Measurements from ENCODE around the gene EVI5L. TPM values are rescaled to one million over a fixed set of nuclear protein-coding genes. Genes with fewer than 3 reads are reported as not detected.

Gene EVI5L
- total RNA-seq, 2 experiments from 2014 or later, result 5.2 to 6.0 TPM

DNA sequence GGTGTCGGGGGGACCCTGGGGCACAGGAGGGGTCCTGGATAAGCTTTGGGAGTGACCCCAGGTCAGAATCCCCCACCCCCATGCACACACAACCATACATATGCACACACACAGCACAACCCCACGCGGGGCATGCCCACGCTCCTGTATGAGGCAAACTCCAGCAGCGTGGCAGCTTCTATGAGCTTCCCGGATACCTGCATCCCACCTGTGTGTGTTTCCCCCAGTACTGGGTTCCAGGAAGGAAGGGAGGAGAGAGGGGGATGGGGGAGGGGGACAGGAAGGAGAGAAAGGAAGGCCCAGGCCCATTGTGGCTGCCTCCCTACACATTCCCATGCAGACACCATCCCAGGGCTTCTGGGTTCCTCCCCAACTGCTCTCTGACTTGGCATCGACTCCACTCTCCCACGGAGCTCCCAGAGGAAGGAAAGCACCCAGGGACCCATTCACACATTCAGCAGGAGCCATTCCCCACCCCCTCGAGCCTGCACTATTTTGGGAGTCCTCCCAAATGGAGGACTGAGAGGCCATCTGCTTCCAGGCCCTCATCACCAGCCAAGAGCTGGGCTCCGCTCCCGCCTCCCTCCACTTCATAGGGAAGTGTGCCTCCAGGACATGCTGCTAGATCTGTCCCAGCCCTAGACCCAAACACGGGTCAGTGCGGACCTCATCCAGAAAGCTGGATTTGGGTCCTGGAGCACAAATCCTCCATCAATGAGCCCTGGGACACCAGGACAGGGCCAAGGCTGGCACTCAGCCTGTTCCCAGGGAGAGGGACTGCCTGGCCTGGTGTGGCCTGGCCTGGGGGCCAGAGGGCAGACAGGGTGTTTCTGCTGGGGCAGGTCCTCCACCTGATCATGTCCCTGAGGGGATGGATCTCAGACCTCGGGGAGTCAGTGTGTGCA, 30.9 kb downstream of the EVI5L start:
- Histone ChIP-seq H3K36me3 (ENCODE audit: insufficient read depth, low read length) (no peaks in the 10 kb centered on the region), H3K27me3 (ENCODE audit: control insufficient read depth in 1 of 2, insufficient read depth in 2 of 2, low read length in 2 of 2) (peaks cover 24 to 30% of the 10 kb centered on the region in 2 experiments), H3K4me1 (ENCODE audit: insufficient read depth, low read length) (peaks cover 44% of the 10 kb centered on the region), H3K4me3 (ENCODE audit: low read length) (no peak overlapping the region), H3K27ac (ENCODE audit: low read depth in 1 of 2, low read length in 2 of 2) (no peak overlapping the region), H3K9me3 (ENCODE audit: control insufficient read depth in 1 of 2, insufficient read depth in 1 of 2, low read length in 2 of 2) (no peaks in the 10 kb centered on the region)
- TF ChIP-seq CTCF (IDR thresholded peaks at IDR 0.05), result no peak
- Mint-ChIP-seq H3K27me3 (peaks cover 7% of the 10 kb centered on the region), H3K36me3 (ENCODE audit: low read depth) (no peaks in the 10 kb centered on the region), H3K9me3 (no peaks in the 10 kb centered on the region), H3K4me1 (ENCODE audit: low read depth) (peaks cover 8% of the 10 kb centered on the region), H3K27ac (no peak overlapping the region), H3K4me3 (peak overlapping the region; percentile 30)
- ATAC-seq (ENCODE audit: poor library complexity) (no peak), DNase-seq (peak in 1 of 14 experiments; percentile 31)
- ChIA-PET POLR2A (interaction anchor here (0.9 to 2.7 kb wide), 3 partner anchors 9 to 43 kb away, joined by 3 to 12 read pairs (median 7); partner anchors contain the start of gene MAP2K7), CTCF (interaction anchor here (1.1 to 1.4 kb wide), 3 partner anchors 43 to 82 kb away, joined by 3 to 4 read pairs (median 4); partner anchors contain the start of genes MAP2K7, SNAPC2 and TIMM44)
- intact Hi-C loops (cut with DNase I, micrococcal nuclease), result no loop called here

DNA sequence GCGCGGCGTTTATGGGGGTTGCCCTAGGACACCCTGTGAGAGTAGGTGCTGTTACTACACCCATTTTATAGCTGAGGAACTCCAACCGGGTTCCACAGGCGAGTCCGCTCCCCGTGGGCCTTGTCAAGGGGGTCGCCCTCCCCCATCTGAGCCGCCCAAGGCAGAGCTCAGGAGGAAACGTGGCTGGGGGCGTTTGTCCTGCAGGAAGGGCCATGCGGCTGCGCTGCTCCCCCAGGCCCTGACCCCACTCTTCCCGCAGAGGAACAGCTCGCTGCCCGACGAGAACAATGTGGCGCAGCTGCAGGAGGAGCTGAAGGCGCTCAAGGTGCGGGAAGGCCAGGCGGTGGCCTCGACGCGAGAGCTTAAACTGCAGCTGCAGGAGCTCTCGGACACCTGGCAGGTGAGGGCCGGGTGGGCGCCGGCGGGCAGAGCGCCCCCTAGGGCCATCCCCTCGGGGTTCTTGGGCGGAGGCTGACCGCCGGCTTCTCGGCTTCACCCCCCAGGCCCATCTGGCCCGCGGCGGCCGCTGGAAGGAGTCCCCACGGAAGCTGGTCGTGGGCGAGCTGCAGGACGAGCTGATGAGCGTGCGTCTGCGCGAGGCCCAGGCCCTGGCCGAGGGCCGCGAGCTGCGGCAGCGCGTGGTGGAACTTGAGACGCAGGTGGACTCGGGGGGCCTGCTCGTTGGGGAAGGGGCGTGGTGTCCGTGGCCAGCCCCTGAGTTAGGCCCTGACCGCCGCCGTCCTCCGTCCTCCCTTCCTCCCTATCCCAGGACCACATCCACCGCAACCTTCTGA, 31.8 kb downstream of the EVI5L start:
- peaks cover 25 to 30% of the 10 kb centered on the region in 2 experiments for H3K27me3 ChIP-seq (ENCODE audit: control insufficient read depth in 1 of 2, insufficient read depth in 2 of 2, low read length in 2 of 2)
- no peaks in the 10 kb centered on the region for H3K9me3 ChIP-seq (ENCODE audit: control insufficient read depth in 1 of 2, insufficient read depth in 1 of 2, low read length in 2 of 2)
- ChIA-PET CTCF (interaction anchor here (1.1 to 1.4 kb wide), 3 partner anchors 42 to 82 kb away, joined by 3 to 4 read pairs (median 4); partner anchors contain the start of genes MAP2K7, SNAPC2 and TIMM44), POLR2A (interaction anchor here (0.6 to 2.7 kb wide), 6 partner anchors 8 to 977 kb away, joined by 3 to 12 read pairs (median 4); partner anchors contain the start of genes MAP2K7 and SNAPC2)
- peak overlapping the region; percentile 50 for H3K4me3 ChIP-seq (ENCODE audit: low read length)
- H3K4me1 ChIP-seq (ENCODE audit: insufficient read depth, low read length), result peaks cover 44% of the 10 kb centered on the region
- peaks cover 7% of the 10 kb centered on the region for H3K27me3 Mint-ChIP-seq
- peak in 1 of 14 experiments; percentile 43 for DNase-seq
- H3K9me3 Mint-ChIP-seq, result no peaks in the 10 kb centered on the region
- peaks cover 8% of the 10 kb centered on the region for H3K4me1 Mint-ChIP-seq (ENCODE audit: low read depth)
- no peak for ATAC-seq (ENCODE audit: poor library complexity)
- H3K27ac Mint-ChIP-seq, result no peak overlapping the region
- intact Hi-C loops (cut with DNase I, micrococcal nuclease), result no loop called here
- H3K4me3 Mint-ChIP-seq, result peak overlapping the region; percentile 30
- H3K36me3 Mint-ChIP-seq (ENCODE audit: low read depth), result no peaks in the 10 kb centered on the region
- no peaks in the 10 kb centered on the region for H3K36me3 ChIP-seq (ENCODE audit: insufficient read depth, low read length)
- H3K27ac ChIP-seq (ENCODE audit: low read depth in 1 of 2, low read length in 2 of 2), result no peak overlapping the region
- peak; percentile 16 for TF ChIP-seq CTCF (IDR thresholded peaks at IDR 0.05)

GRCh38 chr19:7862413-7862951, 32.5 kb downstream of the EVI5L start:
- ATAC-seq (ENCODE audit: poor library complexity) (peak; percentile 66), DNase-seq (peak; percentile 60 to 87 (median 74))
- Mint-ChIP-seq H3K27me3 (peaks cover 7% of the 10 kb centered on the region), H3K27ac (no peak overlapping the region), H3K4me3 (no peak overlapping the region), H3K9me3 (no peaks in the 10 kb centered on the region), H3K4me1 (ENCODE audit: low read depth) (peaks cover 8% of the 10 kb centered on the region), H3K36me3 (ENCODE audit: low read depth) (no peaks in the 10 kb centered on the region)
- Histone ChIP-seq H3K27ac (ENCODE audit: low read depth in 1 of 2, low read length in 2 of 2) (no peak overlapping the region), H3K36me3 (ENCODE audit: insufficient read depth, low read length) (no peaks in the 10 kb centered on the region), H3K9me3 (ENCODE audit: control insufficient read depth in 1 of 2, insufficient read depth in 1 of 2, low read length in 2 of 2) (no peaks in the 10 kb centered on the region), H3K27me3 (ENCODE audit: control insufficient read depth in 1 of 2, insufficient read depth in 2 of 2, low read length in 2 of 2) (peaks cover 27 to 30% of the 10 kb centered on the region in 2 experiments), H3K4me1 (ENCODE audit: insufficient read depth, low read length) (peaks cover 44% of the 10 kb centered on the region), H3K4me3 (ENCODE audit: low read length) (peak overlapping the region; percentile 50)
- no peak for TF ChIP-seq CTCF (IDR thresholded peaks at IDR 0.05)
- intact Hi-C loops (cut with DNase I, micrococcal nuclease), result no loop called here
- POLR2A ChIA-PET, result interaction anchor here (0.6 to 2.7 kb wide), 6 partner anchors 13 to 978 kb away, joined by 3 to 12 read pairs (median 3); partner anchors contain the start of genes MAP2K7, PET100, SNAPC2 and XAB2
- CTCF ChIA-PET, result interaction anchor here (1.0 to 1.4 kb wide), 3 partner anchors 41 to 81 kb away, joined by 3 to 4 read pairs (median 3); partner anchors contain the start of genes MAP2K7, SNAPC2 and TIMM44
